H1 (cell line): ENCODE results near the gene SBF2. TPM values are rescaled to one million over a fixed set of nuclear protein-coding genes. Genes with fewer than 3 reads are reported as not detected.

Experiments
- KDM1A ChIP-seq: fragments of 200-600, 300-600 bp; sonication (generic); IDR thresholded peaks from 2 replicates; pipeline ENCODE4 v1.7.1; 2016; ENCODE audit warnings: mild to moderate bottlenecking, low read length, borderline replicate concordance
- RFX5 ChIP-seq: IDR thresholded peaks from 2 replicates; pipeline ENCODE4 v1.6.1; 2011; ENCODE audit warnings: low read depth, low read length, improper control_type of control experiment, borderline replicate concordance
- SP1 ChIP-seq: IDR thresholded peaks from 2 replicates; pipeline ENCODE4 v1.6.1; 2011; ENCODE audit warnings: low read depth, low read length
- SUZ12 ChIP-seq: fragments of 200-600 bp; sonication (generic); IDR thresholded peaks from 2 replicates; pipeline ENCODE4 v1.6.1; 2012; ENCODE audit warnings: mild to moderate bottlenecking, inconsistent platforms, low read length, moderate library complexity, mixed read lengths
- polyA plus RNA-seq, 7 experiments: library from polyadenylated mRNA; depleted of rRNA in 3 of 7; stranded (reverse) in 5 of 7; unstranded in 2 of 7; fragments of >200 nt in 5 of 7; fragments of 200-250 nt in 2 of 7; gene quantifications; 1 replicate in 5 of 7; 2 replicates in 1 of 7; 4 replicates in 1 of 7; pipeline versions ENCODE4 v1.2.1 to v1.2.3, GENCODE V29; 2011 to 2013; ENCODE audit warnings: missing spikeins in 2 of 7, mixed read lengths in 2 of 7
- total RNA-seq: library from RNA; stranded (reverse); fragmentation: NEBNext Ultra II Directional; extraction: Animal tissue kit (Norgen Biotek cat#: 25700); gene quantifications from 2 replicates; pipeline ENCODE4 v1.2.1, GENCODE V29; 2021
- TF ChIP-seq, protein P1 (sequence below): IDR thresholded peaks from 2 replicates; pipeline ENCODE4 v1.6.1; 2012; ENCODE audit warnings: inconsistent platforms

The SBF2 gene
- total and polyA plus RNA-seq, 2 of the 8 experiments (the other 6 are each of a cell fraction or from before 2014, with no cell fraction given), result 36.7 to 50.5 TPM

DNA sequence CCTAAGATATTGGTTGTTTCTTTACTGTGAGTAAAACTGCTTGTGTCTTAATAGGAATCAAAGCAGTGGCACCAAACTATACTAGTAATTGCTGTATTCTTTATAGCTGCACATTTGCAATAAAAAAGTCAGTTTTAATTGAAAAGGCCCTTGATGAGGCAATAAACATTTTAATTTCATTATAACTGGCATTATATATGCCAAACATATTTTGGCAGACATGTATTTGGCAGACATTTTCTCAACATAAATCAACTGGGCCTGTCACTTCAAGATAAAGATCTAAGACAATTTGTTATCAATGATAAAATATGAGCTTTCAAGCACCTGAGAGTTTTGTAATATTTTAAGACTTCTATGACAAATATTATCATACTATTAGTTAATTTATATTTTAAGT is 245.7 kb downstream of the SBF2 start (continued):
- TF ChIP-seq, protein P1, sequence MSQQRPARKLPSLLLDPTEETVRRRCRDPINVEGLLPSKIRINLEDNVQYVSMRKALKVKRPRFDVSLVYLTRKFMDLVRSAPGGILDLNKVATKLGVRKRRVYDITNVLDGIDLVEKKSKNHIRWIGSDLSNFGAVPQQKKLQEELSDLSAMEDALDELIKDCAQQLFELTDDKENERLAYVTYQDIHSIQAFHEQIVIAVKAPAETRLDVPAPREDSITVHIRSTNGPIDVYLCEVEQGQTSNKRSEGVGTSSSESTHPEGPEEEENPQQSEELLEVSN, result no peak
- TF ChIP-seq SUZ12 (no peak), KDM1A (no peak), SP1 (no peak), RFX5 (no peak)
